Measurements from ENCODE around the gene HEYL. TPM values are rescaled to one million over a fixed set of nuclear protein-coding genes. Genes with fewer than 3 reads are reported as not detected.

Gene HEYL
- total and polyA plus RNA-seq, 9 of the 15 experiments (the other 6 are each of a cell fraction or from before 2014, with no cell fraction given): 0.13 to 0.89 (median 0.25) TPM

- no TSS peak for BruUV-seq (replicated peaks)
- 11% methylated on average over 8 of the region's 8 CpGs for WGBS (ENCODE audit: insufficient coverage, low coverage, missing lambda C conversion rate)
- in situ Hi-C loops (cut with MboI): no loop called here
- TF ChIP-seq ATF3 (IDR thresholded peaks at IDR 0.05) (peak; percentile 17; the same call in 1 of the 2 replicates), ATF3 (CRISPR knock-in tag; conservative IDR thresholded peaks at IDR 0.05) (no peak), ZNF511 (CRISPR knock-in tag; IDR thresholded peaks at IDR 0.05) (no peak), SMAD4 (CRISPR knock-in tag; conservative IDR thresholded peaks at IDR 0.05) (no peak), POLR2AphosphoS5 (IDR thresholded peaks at IDR 0.05; ENCODE audit: control insufficient read depth, insufficient read depth, low read depth, low read length) (no peak), GTF2E2 (tag; IDR thresholded peaks at IDR 0.05) (no peak), TEAD1 (CRISPR knock-in tag; IDR thresholded peaks at IDR 0.05) (no peak), RFX1 (IDR thresholded peaks at IDR 0.05) (peak; percentile 86), SP2 (IDR thresholded peaks at IDR 0.05; ENCODE audit: extremely low read depth, low read depth, low read length, poor library complexity, severe bottlenecking) (no peak), GTF2A2 (tag; IDR thresholded peaks at IDR 0.05) (no peak), ZNF23 (CRISPR knock-in tag; IDR thresholded peaks at IDR 0.05) (no peak), E2F1 (CRISPR knock-in tag; IDR thresholded peaks at IDR 0.05) (no peak), CTCF (IDR thresholded peaks at IDR 0.05 in 2 of 3, conservative IDR thresholded peaks at IDR 0.05 in 1 of 3; ENCODE audit: insufficient read depth in 2 of 3, low read depth in 1 of 3, low read length in 3 of 3) (no peak), ZBTB8A (IDR thresholded peaks at IDR 0.05; ENCODE audit: partially characterized antibody) (no peak), FOXK2 (conservative IDR thresholded peaks at IDR 0.05 in 1 of 2, IDR thresholded peaks at IDR 0.05 in 1 of 2; ENCODE audit: low read depth in 2 of 2) (peak; percentile 35 to 61; a peak in 1 of 4 replicates), U2AF2 (optimal IDR thresholded peaks at IDR 0.05; ENCODE audit: low read depth, low read length) (no peak), ZC3H4 (CRISPR knock-in tag; IDR thresholded peaks at IDR 0.05; ENCODE audit: borderline replicate concordance) (no peak)
These were observed 24.3 kb downstream of the HEYL start for GRCh38 chr1:39615086-39615673.

More at GRCh38 chr1:39615086-39615673, 24.3 kb downstream of the HEYL start:
- H4K20me1 ChIP-seq (replicated peaks; ENCODE audit: control insufficient read depth, insufficient read depth, low read length): no peaks in the 10 kb centered on the region; the same call in 1 of the 2 replicates
- POLR2A ChIA-PET: interaction anchor here (0.6 to 1.2 kb wide), 2 partner anchors 9 to 26 kb away, joined by 3 to 4 read pairs; no protein-coding TSS in a partner anchor
- H3K4me1 ChIP-seq (replicated peaks in 1 of 2; ENCODE audit: control insufficient read depth in 2 of 2, insufficient read depth in 2 of 2, low read length in 2 of 2): peaks cover 2% of the 10 kb centered on the region in 2 experiments; a peak in 3 of 5 replicates
- no peaks in the 10 kb centered on the region for H3K9me1 ChIP-seq (ENCODE audit: control insufficient read depth, insufficient read depth, low read length)
- CTCF ChIA-PET (ENCODE audit: low intra/inter-chr PET ratio): no interaction called here
- H3K9me3 ChIP-seq (replicated peaks; ENCODE audit: control insufficient read depth, insufficient read depth, low read depth, low read length): no peaks in the 10 kb centered on the region
- no peak overlapping the region for H3K27ac ChIP-seq (ENCODE audit: extremely low read depth, low read depth, low read length)
- H3K4me3 ChIP-seq: no peak overlapping the region
- H3K79me2 ChIP-seq (ENCODE audit: control insufficient read depth, insufficient read depth, low read length): no peaks in the 10 kb centered on the region
- ATAC-seq (peak; percentile 43; the same call in 1 of the 3 replicates), DNase-seq (ENCODE audit: extremely low read depth in 1 of 4, low spot score in 3 of 4) (no peak), FAIRE-seq (no peak)
- intact Hi-C loops (cut with micrococcal nuclease): no loop called here
- no peak overlapping the region for H3K4me2 ChIP-seq (ENCODE audit: insufficient read depth, low read length)
- H3K9ac ChIP-seq (ENCODE audit: insufficient read depth in 1 of 2, low read depth in 2 of 2, low read length in 2 of 2): no peak overlapping the region
- H3K36me3 ChIP-seq (ENCODE audit: control insufficient read depth, insufficient read depth, low read length): no peaks in the 10 kb centered on the region
- peaks cover 3 to 19% of the 10 kb centered on the region in 2 experiments; a peak in 3 of 5 replicates for H3K27me3 ChIP-seq (ENCODE audit: control insufficient read depth in 2 of 2, insufficient read depth in 2 of 2, low read length in 2 of 2)
- H2AFZ ChIP-seq (ENCODE audit: low read depth, low read length): no peak overlapping the region

Measured in K562 (cell line).